Measurements from ENCODE around the gene DISC1.

Gene DISC1

GRCh38 chr1:232062967-232063366, 436.4 kb downstream of the DISC1 start:
- no peak for DNase-seq

- DNase-seq = no peak
Observed at GRCh38 chr1:232066521-232066920, 439.9 kb downstream of the DISC1 start.

DNA sequence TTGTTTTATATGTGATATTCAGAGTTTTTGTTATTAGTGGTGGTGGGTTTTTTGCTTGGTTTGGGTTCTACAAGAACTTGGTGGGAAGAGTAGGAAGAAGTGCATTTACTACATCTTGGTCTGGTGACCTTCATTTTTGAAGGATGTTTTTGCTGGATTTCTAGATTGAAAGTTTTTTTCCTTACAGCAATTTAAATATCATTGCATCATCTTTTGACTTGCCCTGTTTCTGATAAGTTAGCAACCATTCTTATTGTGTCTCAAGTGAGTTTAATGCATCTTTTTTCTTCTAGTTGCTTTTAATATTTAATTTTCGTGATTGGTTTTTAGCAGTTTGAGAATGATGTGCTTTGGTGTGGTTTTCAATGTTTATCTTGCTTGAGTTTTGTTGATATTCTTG, 447.7 kb downstream of the DISC1 start:
- no peak for DNase-seq

DNA sequence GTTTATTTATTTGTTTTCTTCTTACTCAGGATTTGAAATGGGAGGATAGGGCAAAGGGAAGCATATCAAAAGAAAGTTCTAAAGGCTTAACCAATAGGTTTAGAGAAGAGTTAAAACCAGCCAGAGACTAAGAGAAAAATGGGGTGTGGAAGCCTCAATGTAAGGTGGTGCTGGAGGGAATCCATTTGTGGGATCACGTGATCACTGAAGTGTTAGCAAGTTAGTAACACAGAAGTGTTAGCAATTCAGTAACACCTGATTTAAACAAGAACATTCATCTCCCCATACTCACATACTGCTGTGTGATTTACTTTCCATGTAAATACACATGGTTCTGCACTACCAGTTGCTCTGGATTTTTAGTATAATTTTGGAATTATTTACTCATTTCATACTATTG, 451.2 kb downstream of the DISC1 start:
- no peak for DNase-seq

- DNase-seq = no peak
Observed at GRCh38 chr1:232084584-232085223, 458.1 kb downstream of the DISC1 start.

- no peak for DNase-seq
Observed at GRCh38 chr1:232090816-232091215, 464.2 kb downstream of the DISC1 start.
